Measurements from ENCODE around the gene S100A1.
A peak's percentile ranks its signal among the peaks of the same experiment; 100 is the strongest.

Gene S100A1

DNA sequence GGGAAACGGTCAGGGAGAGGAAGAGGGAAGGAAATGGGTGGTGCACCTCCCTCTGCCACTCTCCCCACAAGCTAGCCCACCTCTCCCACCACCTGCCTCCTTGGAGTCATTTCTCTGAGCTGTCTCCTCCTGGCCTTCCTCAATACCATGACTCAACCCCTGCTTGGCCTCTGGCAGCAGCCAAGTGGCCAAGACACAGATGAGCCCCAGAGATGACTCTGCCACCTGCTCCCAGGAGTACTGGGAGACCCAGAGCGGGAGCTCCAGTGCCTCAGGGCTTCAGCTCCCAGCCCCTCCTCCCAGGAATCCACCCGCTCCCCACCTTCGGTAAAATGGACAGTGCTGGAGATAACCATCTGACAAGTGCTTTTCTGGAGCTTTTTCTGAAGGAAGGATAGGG is 17.9 kb upstream of the S100A1 start:
- no peak for DNase-seq (ENCODE audit: low read depth in 2 of 2)

DNA sequence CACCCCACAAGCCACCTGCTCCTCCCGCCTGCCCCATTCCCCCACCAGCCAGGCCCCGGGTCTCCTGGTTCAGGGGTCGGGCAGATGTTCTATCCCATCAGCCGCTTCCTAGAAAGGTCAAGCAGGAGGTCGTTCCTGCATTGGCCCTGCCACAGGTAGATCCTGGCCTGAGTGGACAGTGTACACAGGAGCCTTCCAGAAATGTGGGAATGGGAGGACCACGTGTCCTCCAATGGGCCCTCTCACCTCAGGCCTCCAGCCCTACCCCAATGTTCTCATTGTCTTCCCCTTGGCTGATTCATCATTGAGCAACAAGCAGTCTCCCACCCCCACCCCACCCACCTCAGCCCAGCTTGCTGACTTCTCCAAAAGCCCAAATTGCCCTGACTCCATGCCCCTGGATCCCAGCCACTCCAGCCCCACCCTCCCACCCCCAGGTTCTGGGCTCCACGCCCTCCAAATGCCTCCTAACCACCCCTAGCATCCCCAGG is 17.4 kb upstream of the S100A1 start:
- no peak for DNase-seq (ENCODE audit: low read depth in 2 of 2)

DNA sequence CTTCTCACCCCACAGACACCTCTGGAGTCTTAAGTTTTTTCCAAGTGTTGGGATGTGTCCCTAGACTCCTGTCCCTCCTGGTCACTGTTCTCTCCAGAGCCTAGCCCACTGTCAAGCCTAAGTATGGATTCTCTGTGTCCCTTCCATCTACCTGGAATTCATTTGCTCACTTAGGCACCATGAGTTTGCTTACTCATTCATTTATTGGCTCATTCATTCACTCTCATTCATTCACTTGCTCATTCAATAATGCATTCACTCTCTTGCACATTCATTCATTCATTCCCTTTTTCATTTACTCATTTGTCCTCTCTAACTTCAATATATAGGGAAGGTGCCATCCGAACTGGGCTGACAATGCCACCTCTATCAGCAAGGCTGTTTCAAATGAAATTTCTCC is 16.9 kb upstream of the S100A1 start:
- no peak for DNase-seq (ENCODE audit: low read depth in 2 of 2)

GRCh38 chr1:153612111-153612754 is 16.0 kb upstream of the S100A1 start:
- no peak for DNase-seq (ENCODE audit: low read depth in 2 of 2)

- no peak for DNase-seq (ENCODE audit: low read depth in 2 of 2)
Measured at GRCh38 chr1:153612755-153613331, 15.4 kb upstream of the S100A1 start, which contains the start of gene S100A16. TSS of gene S100A16 (minus strand) at chr1:153613137. CDS start at chr1:153608151, 4,986 bp downstream.

DNA sequence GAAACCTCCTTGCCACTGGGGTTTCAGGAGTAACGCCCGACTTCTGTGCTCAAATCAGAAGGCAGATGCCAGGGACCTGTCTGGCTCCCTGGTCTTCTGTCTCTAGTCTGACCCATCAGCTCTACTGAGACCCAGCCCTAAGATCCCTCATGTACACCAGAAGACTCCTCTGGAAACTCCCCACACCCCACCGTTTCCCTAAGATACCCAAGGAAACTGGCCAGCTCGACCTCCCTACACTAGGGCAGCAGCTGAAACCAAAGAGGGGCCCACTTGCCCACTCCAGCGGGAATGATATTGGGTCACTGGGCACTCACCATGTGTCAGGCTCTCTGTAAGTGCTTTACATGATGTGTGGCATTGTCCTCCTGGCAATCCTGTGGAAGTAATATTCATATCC is 14.8 kb upstream of the S100A1 start:
- no peak for DNase-seq (ENCODE audit: low read depth in 2 of 2)

DNA sequence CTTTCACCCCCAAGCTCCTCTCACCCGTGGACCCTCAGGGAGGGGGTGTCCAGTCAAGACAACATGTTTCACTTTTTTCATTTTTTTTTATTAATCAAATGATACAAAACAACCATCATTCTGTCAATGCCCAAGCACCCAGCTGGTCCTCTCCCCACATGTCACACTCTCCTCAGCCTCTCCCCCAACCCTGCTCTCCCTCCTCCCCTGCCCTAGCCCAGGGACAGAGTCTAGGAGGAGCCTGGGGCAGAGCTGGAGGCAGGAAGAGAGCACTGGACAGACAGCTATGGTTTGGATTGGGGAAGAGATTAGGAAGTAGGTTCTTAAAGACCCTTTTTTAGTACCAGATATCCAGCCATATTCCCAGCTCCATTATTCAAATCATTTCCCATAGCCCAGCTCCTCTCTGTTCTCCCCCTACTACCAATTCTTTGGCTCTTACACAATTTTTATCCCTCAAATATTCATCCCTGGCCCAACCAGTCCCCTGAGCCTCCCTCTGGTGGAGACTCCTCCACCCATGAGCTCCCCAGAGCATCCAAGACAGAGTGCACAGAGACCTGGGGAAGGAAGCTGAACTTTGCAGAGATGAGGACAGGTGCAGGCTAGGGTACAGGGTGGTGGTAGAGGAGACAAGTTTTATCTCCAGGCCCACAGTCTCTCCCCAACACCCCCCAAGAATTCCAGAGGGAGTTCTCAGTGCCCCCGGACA is 13.9 kb upstream of the S100A1 start:
- no peak for DNase-seq (ENCODE audit: low read depth in 2 of 2)

- no peak for DNase-seq (ENCODE audit: low read depth in 2 of 2)
Measured at GRCh38 chr1:153614906-153615305, 13.3 kb upstream of the S100A1 start.

GRCh38 chr1:153615406-153615805 is 12.8 kb upstream of the S100A1 start:
- no peak for DNase-seq (ENCODE audit: low read depth in 2 of 2)

GRCh38 chr1:153616144-153616916 is 11.9 kb upstream of the S100A1 start, which contains the start of gene S100A14:
TSS of gene S100A14 (minus strand) at chr1:153616325. CDS start at chr1:153615858, 467 bp downstream.
- DNase-seq (ENCODE audit: low read depth in 2 of 2) = no peak

GRCh38 chr1:153616917-153617311 is 11.3 kb upstream of the S100A1 start:
- DNase-seq (ENCODE audit: low read depth in 2 of 2) = no peak

DNA sequence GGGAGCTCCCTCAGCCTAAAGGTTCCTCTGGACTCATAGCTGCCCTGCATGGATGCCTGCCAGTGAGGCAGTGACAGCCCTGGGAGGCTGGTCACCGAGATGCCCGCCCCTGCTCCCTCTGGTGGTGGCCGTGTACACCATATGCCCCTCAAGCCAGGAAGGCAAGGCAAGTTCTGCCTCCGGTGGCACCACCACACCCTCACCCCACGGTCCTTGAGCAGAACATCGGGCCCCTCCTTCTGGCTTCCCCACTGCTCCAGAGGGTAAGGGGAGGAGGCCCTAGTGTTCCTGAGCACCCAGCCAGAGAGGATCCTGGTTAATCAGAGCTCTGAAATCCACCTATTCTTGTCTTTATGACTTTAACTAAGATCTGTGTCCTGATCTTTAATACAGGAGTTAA is 10.6 kb upstream of the S100A1 start:
- peak in 1 of 2 donors; percentile 62 for DNase-seq (ENCODE audit: low read depth in 2 of 2)

- DNase-seq (ENCODE audit: low read depth in 2 of 2) = no peak
Measured at GRCh38 chr1:153619171-153619570, 9.1 kb upstream of the S100A1 start.

- no peak for DNase-seq (ENCODE audit: low read depth in 2 of 2)
Measured at GRCh38 chr1:153623101-153623500, 5.1 kb upstream of the S100A1 start.

DNA sequence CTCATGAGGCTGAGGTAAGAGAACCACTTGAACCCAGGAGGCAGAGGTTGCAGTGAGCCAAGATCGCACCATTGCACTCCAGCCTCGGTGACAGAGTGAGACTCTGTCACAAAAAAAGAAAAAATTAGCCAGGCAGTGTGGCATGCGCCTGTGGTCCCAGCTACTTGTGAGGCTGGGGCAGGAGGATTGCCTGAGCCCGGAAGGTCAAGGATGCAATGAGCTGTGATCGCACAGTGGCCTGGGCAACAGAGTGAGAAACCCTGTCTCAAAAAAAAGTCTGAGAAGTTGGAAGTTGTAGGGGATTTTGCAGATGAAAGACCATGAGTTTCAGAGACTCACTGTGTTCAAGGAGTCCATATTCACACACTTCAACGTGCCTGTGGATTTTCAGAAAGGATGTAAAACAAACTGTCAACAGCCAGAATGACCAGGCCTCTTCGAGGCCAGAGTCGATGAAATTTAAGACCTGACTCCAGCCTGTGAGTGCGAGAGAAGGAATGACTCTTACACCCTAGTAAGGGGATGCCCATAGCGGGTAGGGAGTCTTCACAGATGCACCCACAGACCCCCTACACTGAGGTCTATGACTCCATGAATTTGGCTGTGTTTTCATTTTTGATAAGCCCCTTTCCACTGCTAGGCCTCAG is 3.1 kb upstream of the S100A1 start:
- no peak for DNase-seq (ENCODE audit: low read depth in 2 of 2)

DNA sequence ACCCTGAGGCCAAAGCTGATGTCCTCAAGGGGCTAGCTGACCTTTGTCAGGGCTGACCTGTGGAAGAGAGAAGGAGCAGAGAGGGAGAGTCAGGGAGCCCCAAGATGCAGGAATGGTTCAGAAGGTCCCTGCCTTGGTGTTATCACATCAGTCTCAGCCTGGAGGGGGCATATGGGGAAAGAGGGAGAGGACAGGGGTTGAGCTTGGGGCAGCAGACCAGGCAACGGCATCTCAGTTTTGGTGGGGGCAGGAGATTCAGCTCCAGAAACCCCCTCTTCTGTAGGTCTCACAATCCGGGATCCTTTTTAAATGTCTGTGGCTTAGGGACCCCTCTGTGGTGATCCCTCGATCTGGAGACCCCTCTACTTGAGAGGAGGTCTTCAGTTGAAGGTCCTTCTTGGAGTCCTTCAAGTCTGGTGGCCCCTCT is 1.7 kb upstream of the S100A1 start:
- DNase-seq (ENCODE audit: low read depth in 2 of 2) = no peak

- DNase-seq (ENCODE audit: low read depth in 2 of 2) = no peak
Measured at GRCh38 chr1:153626904-153627714, 1.1 kb upstream of the S100A1 start, which contains the start of gene S100A13. TSS of gene S100A13 (minus strand) at chr1:153627505. CDS start at chr1:153626472, 1,033 bp downstream.

DNA sequence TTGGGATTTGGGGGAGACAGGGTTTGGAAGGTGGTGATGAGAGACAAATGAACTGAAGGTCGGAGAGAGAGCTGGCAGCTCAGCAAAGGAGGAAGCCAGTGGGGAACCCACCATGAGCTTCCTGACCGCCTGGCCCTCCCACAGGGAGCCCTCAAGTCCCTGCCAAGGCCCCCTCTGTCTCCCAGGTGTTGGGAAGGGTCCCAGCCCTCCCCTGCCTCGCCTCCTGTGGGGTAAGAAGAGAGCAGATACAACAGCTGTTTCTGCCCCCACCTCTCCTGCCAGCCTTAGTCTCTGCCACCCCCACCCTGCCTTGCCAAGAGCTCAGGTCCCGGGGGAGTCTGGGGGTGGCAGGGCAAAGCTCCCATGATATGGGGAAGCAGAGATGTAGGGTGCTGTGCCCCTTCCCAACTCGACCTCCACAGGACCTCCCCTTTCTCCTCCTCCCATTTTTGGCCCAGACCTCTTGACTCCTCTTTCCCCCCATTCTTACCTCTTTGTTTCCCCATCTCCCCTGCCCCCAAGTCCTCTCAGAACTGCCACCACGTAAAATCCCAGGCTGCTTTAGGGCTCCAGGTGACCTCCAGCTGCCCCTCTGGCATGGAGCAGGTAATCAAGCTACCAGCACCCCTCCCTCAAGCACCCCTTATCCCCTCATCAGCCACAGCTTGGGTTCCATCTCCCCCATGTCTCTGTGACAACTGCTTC is 556 bp downstream of the S100A1 start:
- no peak for DNase-seq (ENCODE audit: low read depth in 2 of 2)

- no peak for DNase-seq (ENCODE audit: low read depth in 2 of 2)
Measured at GRCh38 chr1:153629343-153629665, 1.1 kb downstream of the S100A1 start.

DNA sequence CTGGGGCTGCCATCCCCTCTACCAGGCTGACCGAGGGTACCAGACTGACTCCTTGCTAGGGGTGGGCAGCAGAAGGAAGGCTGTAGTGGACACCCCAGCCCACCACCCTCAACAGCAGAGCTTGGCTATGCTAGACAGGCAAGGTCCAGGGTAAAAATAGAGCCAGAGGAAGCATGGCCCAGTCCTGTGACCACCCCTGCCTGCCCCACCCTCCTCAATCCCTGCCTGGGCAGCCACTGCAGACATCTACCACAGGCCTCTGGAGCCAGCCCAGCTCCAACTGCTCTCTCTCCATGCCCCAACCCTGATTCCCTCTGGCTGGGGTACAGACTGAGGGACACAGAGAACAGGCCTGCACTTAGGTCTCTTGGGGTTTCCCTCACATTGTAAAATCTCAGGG is 1.7 kb downstream of the S100A1 start:
- no peak for DNase-seq (ENCODE audit: low read depth in 2 of 2)
